A549 (cell line): ENCODE data around the gene FBXL15. TPM values are rescaled to one million over a fixed set of nuclear protein-coding genes. Genes with fewer than 3 reads are reported as not detected.

Source experiments
- ATAC-seq, 2 experiments: fragments of 200-7000 bp in 1 of 2; fragments of >200 bp in 1 of 2; cut with Nextera tagmentation in 1 of 2; cut with Tn5 transposase in 1 of 2; 3 replicates each; pipeline versions ENCODE4 v1.8.0 to v1.9.1; 2018 to 2020; ENCODE audit warnings: mild to moderate bottlenecking in 1 of 2, moderate library complexity in 1 of 2
- CTCF ChIA-PET: fragments of 300-600 bp; sonication (Branson Sonifier 250); formaldehyde crosslinking; extraction: SDS; loops from one replicate; lab custom pipeline; 2021; ENCODE audit warnings: antibody characterized with exemption, inconsistent platforms; lab: Yijun Ruan, JAX
- POLR2A ChIA-PET: fragments of 350-600 bp; formaldehyde crosslinking; extraction: SDS; loops from one replicate; lab custom pipeline; 2021; ENCODE audit warnings: antibody characterized with exemption, inconsistent platforms; lab: Yijun Ruan, JAX
- DNase-seq, 2 experiments: peaks; one replicate each; pipeline versions ENCODE4 v3.0.0 to v3.0.0-alpha.2; 2011 to 2016; ENCODE audit warnings: low read depth in 1 of 2, low spot score in 1 of 2
- FAIRE-seq: peaks from 2 replicates; lab custom pipeline; 2011; peaks lifted over from hg19 to GRCh38; lab: Jason Lieb, UNC
- H3K27ac ChIP-seq, 2 experiments: fragments of >200 bp; sonication (Bioruptor Twin); formaldehyde crosslinking; 3 replicates each; pipeline ENCODE4 v1.5.1; 2016 to 2017
- H3K4me1 ChIP-seq: fragments of >200 bp; sonication (Bioruptor Twin); formaldehyde crosslinking; 3 replicates; pipeline ENCODE4 v1.6.1; 2016
- H3K4me2 ChIP-seq: fragments of >200 bp; sonication (Bioruptor Twin); formaldehyde crosslinking; 3 replicates; pipeline ENCODE4 v1.6.1; 2016
- H3K4me3 ChIP-seq: fragments of >200 bp; sonication (Bioruptor Twin); formaldehyde crosslinking; 3 replicates; pipeline ENCODE4 v1.5.1; 2016
- H3K9me3 ChIP-seq: fragments of >200 bp; sonication (Bioruptor Twin); formaldehyde crosslinking; 3 replicates; pipeline ENCODE4 v1.6.1; 2016
- CBX8 ChIP-seq: fragments of 200-600 bp; sonication (generic); IDR thresholded peaks from 2 replicates; pipeline ENCODE4 v1.6.1; 2016
- CEBPB ChIP-seq, 2 experiments: fragments of >200 bp in 1 of 2; sonication (Bioruptor Twin) in 1 of 2; formaldehyde crosslinking in 1 of 2; IDR thresholded peaks; 2 replicates each; pipeline ENCODE4 v1.6.1; 2012 to 2016
- EHMT2 ChIP-seq: fragments of 200-600 bp; sonication (generic); IDR thresholded peaks from 2 replicates; pipeline ENCODE4 v1.6.1; 2016; ENCODE audit warnings: antibody characterized with exemption, low read depth, mild to moderate bottlenecking, moderate library complexity
- ELK1 ChIP-seq: fragments of 150-350 bp; IDR thresholded peaks from 2 replicates; pipeline ENCODE4 v1.6.1; 2014; ENCODE audit warnings: low read depth, mild to moderate bottlenecking, low read length
- FOSL2 ChIP-seq, 2 experiments: fragments of 450-650 bp in 1 of 2; fragments of >200 bp in 1 of 2; sonication (Bioruptor Twin) in 1 of 2; formaldehyde crosslinking; IDR thresholded peaks; 2 replicates each; pipeline versions ENCODE4 v1.5.0 to v1.6.1; 2016 to 2020; ENCODE audit warnings: mild to moderate bottlenecking in 1 of 2, moderate library complexity in 1 of 2
- HDAC2 ChIP-seq: fragments of 200-600 bp; sonication (generic); IDR thresholded peaks from 2 replicates; pipeline ENCODE4 v1.6.1; 2016
- JUN ChIP-seq, 2 experiments: fragments of >200 bp; sonication (Bioruptor Twin); formaldehyde crosslinking; IDR thresholded peaks; 2 replicates in 1 of 2; 3 replicates in 1 of 2; pipeline ENCODE4 v1.6.1; 2016 to 2017
- JUNB ChIP-seq: fragments of >200 bp; sonication (Bioruptor Twin); formaldehyde crosslinking; IDR thresholded peaks from 2 replicates; pipeline ENCODE4 v1.6.1; 2016
- PBX3 ChIP-seq: IDR thresholded peaks from 2 replicates; pipeline ENCODE4 v1.6.1; 2012
- PHF8 ChIP-seq: fragments of 200-600 bp; sonication (generic); IDR thresholded peaks from 2 replicates; pipeline ENCODE4 v1.6.1; 2016; ENCODE audit warnings: low read depth, mild to moderate bottlenecking, antibody characterized with exemption, moderate library complexity, borderline replicate concordance
- RARB ChIP-seq: fragments of 250-450 bp; sonication (Bioruptor Pico); IDR thresholded peaks from 2 replicates; pipeline ENCODE4 v1.8.0; 2021; ENCODE audit warnings: mild to moderate bottlenecking, moderate library complexity
- RNF2 ChIP-seq: fragments of 200-600 bp; sonication (generic); IDR thresholded peaks from 2 replicates; pipeline ENCODE4 v1.6.1; 2016; ENCODE audit warnings: low read depth, mild to moderate bottlenecking, antibody characterized with exemption, moderate library complexity, borderline replicate concordance
- SMC3 ChIP-seq: fragments of >200 bp; sonication (Bioruptor Twin); formaldehyde crosslinking; IDR thresholded peaks from 3 replicates; pipeline ENCODE4 v1.6.1; 2018; ENCODE audit warnings: inconsistent platforms
- SREBF2 ChIP-seq: fragments of 450-650 bp; IDR thresholded peaks from 2 replicates; pipeline ENCODE4 v1.6.1; 2014; ENCODE audit warnings: mild to moderate bottlenecking, moderate library complexity
- ZFP36 ChIP-seq: fragments of 450-650 bp; IDR thresholded peaks from 2 replicates; pipeline ENCODE4 v1.6.1; 2014; ENCODE audit warnings: borderline replicate concordance; ENCODE audit not compliant: partially characterized antibody
- ZNF302 ChIP-seq: fragments of 250-450 bp; sonication (Bioruptor Pico); IDR thresholded peaks from 2 replicates; pipeline ENCODE4 v1.9.0; 2021; ENCODE audit warnings: inconsistent platforms, mild to moderate bottlenecking, moderate library complexity
- WGBS: methylation state at CpG from one replicate; pipeline ENCODE4 v1.1.6; 2017; ENCODE audit errors: missing lambda C conversion rate; 5-methylcytosine and 5-hydroxymethylcytosine counted together
- polyA plus RNA-seq, 4 experiments: library from polyadenylated mRNA; depleted of rRNA in 3 of 4; stranded (reverse); fragments of >200 nt; fragmentation: RNase III in 1 of 4; extraction: RNeasy Plus Mini Kit Qiagen cat#74134 plus additional on column Dnase treatment in 1 of 4; gene quantifications; 2 replicates in 3 of 4; 3 replicates in 1 of 4; pipeline ENCODE4 v1.2.3, GENCODE V29; 2011 to 2017
- TF ChIP-seq, protein P1 (sequence below): fragments of 250-450 bp; sonication (Bioruptor Pico); IDR thresholded peaks from 2 replicates; pipeline ENCODE4 v1.5.0; 2021; ENCODE audit warnings: mild to moderate bottlenecking, moderate library complexity, borderline replicate concordance

Gene FBXL15
- polyA plus RNA-seq, 2 of the 4 experiments (the other 2 are of a cell fraction), result 4.8 to 9.4 TPM

DNA sequence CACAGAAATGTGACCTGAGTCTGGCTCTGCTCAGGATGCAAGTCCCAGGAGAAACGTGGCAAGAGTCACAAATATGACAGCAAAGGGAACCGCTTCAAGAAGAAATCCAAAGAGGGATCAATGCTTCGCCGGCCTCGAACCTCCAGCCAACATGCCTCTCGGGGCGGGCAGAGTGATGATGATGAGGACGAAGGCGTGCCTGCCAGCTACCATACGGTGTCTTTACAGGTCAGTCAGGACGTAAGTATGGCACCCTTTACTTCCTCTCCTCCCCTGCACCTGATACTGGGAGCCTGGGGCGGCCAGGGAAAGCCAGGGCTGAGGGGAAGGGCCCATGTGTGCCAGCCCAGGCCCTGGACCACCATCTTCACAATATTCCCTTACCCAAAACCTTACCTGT is 43.7 kb upstream of the FBXL15 start (continued):
- TF ChIP-seq, protein P1, sequence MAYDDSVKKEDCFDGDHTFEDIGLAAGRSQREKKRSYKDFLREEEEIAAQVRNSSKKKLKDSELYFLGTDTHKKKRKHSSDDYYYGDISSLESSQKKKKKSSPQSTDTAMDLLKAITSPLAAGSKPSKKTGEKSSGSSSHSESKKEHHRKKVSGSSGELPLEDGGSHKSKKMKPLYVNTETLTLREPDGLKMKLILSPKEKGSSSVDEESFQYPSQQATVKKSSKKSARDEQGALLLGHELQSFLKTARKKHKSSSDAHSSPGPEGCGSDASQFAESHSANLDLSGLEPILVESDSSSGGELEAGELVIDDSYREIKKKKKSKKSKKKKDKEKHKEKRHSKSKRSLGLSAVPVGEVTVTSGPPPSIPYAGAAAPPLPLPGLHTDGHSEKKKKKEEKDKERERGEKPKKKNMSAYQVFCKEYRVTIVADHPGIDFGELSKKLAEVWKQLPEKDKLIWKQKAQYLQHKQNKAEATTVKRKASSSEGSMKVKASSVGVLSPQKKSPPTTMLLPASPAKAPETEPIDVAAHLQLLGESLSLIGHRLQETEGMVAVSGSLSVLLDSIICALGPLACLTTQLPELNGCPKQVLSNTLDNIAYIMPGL (CRISPR knock-in tag), result no peak
- TF ChIP-seq FOSL2 (IDR thresholded peaks at IDR 0.05) (no peak), FOSL2 (CRISPR knock-in tag; IDR thresholded peaks at IDR 0.05) (no peak), ZNF302 (CRISPR knock-in tag) (no peak), RARB (CRISPR knock-in tag) (no peak), PBX3 (no peak)

GRCh38 chr10:102379383-102379782 is 41.3 kb upstream of the FBXL15 start:
- H3K27ac ChIP-seq, result no peak overlapping the region
- no peak for DNase-seq
- no peaks in the 10 kb centered on the region for H3K9me3 ChIP-seq
- no peak for FAIRE-seq
- ChIA-PET CTCF (interaction anchor here (1.0 to 17.7 kb wide), 7 partner anchors 8 to 151 kb away, joined by 3 to 140 read pairs (median 44); partner anchors contain the start of genes ELOVL3 and NFKB2), POLR2A (no interaction called here)
- 90% methylated on average over 6 of the region's 6 CpGs for WGBS
- H3K4me1 ChIP-seq, result no peaks in the 10 kb centered on the region
- no peak overlapping the region for H3K4me3 ChIP-seq
- no peak overlapping the region for H3K4me2 ChIP-seq
- no peak for TF ChIP-seq ZNF302 (CRISPR knock-in tag)
- TF ChIP-seq SREBF2, result no peak
- TF ChIP-seq HDAC2, result no peak
- no peak for TF ChIP-seq JUN (IDR thresholded peaks at IDR 0.05)
- no peak for TF ChIP-seq EHMT2
- TF ChIP-seq ELK1, result no peak
- no peak for TF ChIP-seq CBX8
- TF ChIP-seq JUNB, result no peak
- TF ChIP-seq SMC3, result no peak
- no peak for TF ChIP-seq ZFP36
- ATAC-seq, result no peak

DNA sequence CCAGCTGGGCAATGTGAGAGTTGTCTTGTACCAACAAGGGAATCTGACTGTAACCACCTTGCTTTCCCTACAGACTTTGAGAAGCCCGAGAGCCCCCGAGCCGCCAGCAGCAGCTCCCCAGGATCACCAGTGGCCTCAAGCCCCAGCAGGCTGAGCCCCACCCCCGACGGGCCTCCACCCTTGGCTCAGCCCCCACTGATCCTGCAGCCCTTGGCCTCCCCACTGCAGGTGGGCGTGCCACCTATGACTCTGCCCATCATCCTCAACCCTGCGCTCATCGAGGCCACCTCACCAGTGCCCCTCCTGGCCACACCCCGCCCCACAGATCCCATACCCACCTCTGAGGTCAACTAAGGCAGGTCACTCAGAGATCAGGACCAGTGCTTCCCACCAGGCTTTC is 38.7 kb upstream of the FBXL15 start:
- Histone ChIP-seq H3K9me3 (no peaks in the 10 kb centered on the region), H3K4me1 (no peaks in the 10 kb centered on the region), H3K4me3 (no peak overlapping the region), H3K27ac (no peak overlapping the region), H3K4me2 (no peak overlapping the region)
- TF ChIP-seq RNF2 (no peak), PHF8 (no peak), CEBPB (IDR thresholded peaks at IDR 0.05) (no peak)
- TF ChIP-seq, protein P1 (CRISPR knock-in tag), result no peak
- ChIA-PET CTCF (interaction anchor here (0.7 to 17.7 kb wide), 9 partner anchors 8 to 213 kb away, joined by 3 to 140 read pairs (median 6); partner anchors contain the start of genes ELOVL3 and NFKB2), POLR2A (interaction anchor here (0.6 kb wide), 1 partner anchor 563 kb away, joined by 3 read pairs; no protein-coding TSS in a partner anchor)
- FAIRE-seq, result no peak
- no peak for DNase-seq
- no peak for ATAC-seq
- 97% methylated on average over 9 of the region's 9 CpGs for WGBS
